HepG2 (cell line): ENCODE results near the gene PTPMT1. TPM values are rescaled to one million over a fixed set of nuclear protein-coding genes. Genes with fewer than 3 reads are reported as not detected.
A peak's percentile ranks its signal among the peaks of the same experiment; 100 is the strongest.

Experiments used
- ARNTL ChIP-seq: sonication (generic); formaldehyde crosslinking; IDR thresholded peaks from 2 replicates; pipeline ENCODE4 v1.4.0; 2020; ENCODE audit warnings: mild to moderate bottlenecking, missing genetic modification reagents
- BCL3 ChIP-seq: sonication (generic); formaldehyde crosslinking; IDR thresholded peaks from 2 replicates; pipeline ENCODE4 v1.5.1; 2020; ENCODE audit warnings: mild to moderate bottlenecking, missing genetic modification reagents, moderate library complexity
- CC2D1A ChIP-seq: sonication (generic); formaldehyde crosslinking; IDR thresholded peaks from 2 replicates; pipeline ENCODE4 v1.8.1; 2023; ENCODE audit warnings: mild to moderate bottlenecking, missing genetic modification reagents
- CENPX ChIP-seq: sonication (generic); formaldehyde crosslinking; IDR thresholded peaks from 2 replicates; pipeline ENCODE4 v1.9.0; 2021; ENCODE audit warnings: mild to moderate bottlenecking, missing genetic modification reagents, moderate library complexity
- DR1 ChIP-seq: sonication (generic); formaldehyde crosslinking; IDR thresholded peaks from 2 replicates; pipeline ENCODE4 v1.8.0; 2021; ENCODE audit warnings: mild to moderate bottlenecking, missing genetic modification reagents, inconsistent platforms
- GMEB1 ChIP-seq: sonication (generic); formaldehyde crosslinking; IDR thresholded peaks from 2 replicates; pipeline ENCODE4 v1.5.1; 2020; ENCODE audit warnings: missing genetic modification reagents, mild to moderate bottlenecking, borderline replicate concordance
- MAF1 ChIP-seq: sonication (generic); formaldehyde crosslinking; IDR thresholded peaks from 2 replicates; pipeline ENCODE4 v1.5.0; 2020; ENCODE audit warnings: missing genetic modification reagents, borderline replicate concordance
- PAX8 ChIP-seq: sonication (generic); formaldehyde crosslinking; IDR thresholded peaks from 2 replicates; pipeline ENCODE4 v1.8.0; 2022; ENCODE audit warnings: mild to moderate bottlenecking, missing genetic modification reagents, borderline replicate concordance
- POLR2AphosphoS2 ChIP-seq: IDR thresholded peaks from 2 replicates; pipeline ENCODE4 v1.6.1; 2011; ENCODE audit warnings: low read depth, low read length, improper control_type of control experiment
- SIN3A ChIP-seq: IDR thresholded peaks from 2 replicates; pipeline ENCODE4 v1.6.1; 2011; ENCODE audit warnings: low read depth, mild to moderate bottlenecking, control low read depth, low read length, borderline replicate concordance
- SRSF9 ChIP-seq: fragments of 200-400 bp; formaldehyde crosslinking; IDR thresholded peaks from 2 replicates; pipeline ENCODE4 v1.6.1; 2018; ENCODE audit warnings: borderline replicate concordance, mild to moderate bottlenecking, low read depth, low read length; ENCODE audit not compliant: insufficient read depth, poor library complexity, severe bottlenecking
- TMF1 ChIP-seq: sonication (generic); formaldehyde crosslinking; IDR thresholded peaks from 2 replicates; pipeline ENCODE4 v1.8.1; 2022; ENCODE audit warnings: low read depth, missing genetic modification reagents
- ZFP36L1 ChIP-seq: sonication (generic); formaldehyde crosslinking; IDR thresholded peaks from 2 replicates; pipeline ENCODE4 v1.8.0; 2022; ENCODE audit warnings: mild to moderate bottlenecking, missing genetic modification reagents, moderate library complexity
- ZNF276 ChIP-seq: sonication (generic); formaldehyde crosslinking; IDR thresholded peaks from 2 replicates; pipeline ENCODE4 v1.4.0; 2020; ENCODE audit warnings: mild to moderate bottlenecking, low read depth, missing genetic modification reagents
- ZNF441 ChIP-seq: sonication (generic); formaldehyde crosslinking; IDR thresholded peaks from 2 replicates; pipeline ENCODE4 v1.7.0; 2021; ENCODE audit warnings: missing genetic modification reagents, borderline replicate concordance
- ZNF639 ChIP-seq: conservative IDR thresholded peaks from 2 replicates; pipeline ENCODE4 v1.6.1; 2018; ENCODE audit warnings: missing genetic modification reagents
- ZNF761 ChIP-seq: sonication (generic); formaldehyde crosslinking; conservative IDR thresholded peaks from 2 replicates; pipeline ENCODE4 v1.4.0; 2020; ENCODE audit warnings: mild to moderate bottlenecking, missing genetic modification reagents
- ZNF782 ChIP-seq: sonication (generic); formaldehyde crosslinking; IDR thresholded peaks from 2 replicates; pipeline ENCODE4 v1.4.0; 2020; ENCODE audit warnings: missing genetic modification reagents, mild to moderate bottlenecking, borderline replicate concordance
- ZNF839 ChIP-seq: sonication (generic); formaldehyde crosslinking; IDR thresholded peaks from 2 replicates; pipeline ENCODE4 v1.4.0; 2020; ENCODE audit warnings: missing genetic modification reagents, mild to moderate bottlenecking, borderline replicate concordance
- ZNF879 ChIP-seq: sonication (generic); formaldehyde crosslinking; IDR thresholded peaks from 2 replicates; pipeline ENCODE4 v1.8.1; 2023; ENCODE audit warnings: missing genetic modification reagents
- polyA plus RNA-seq, 8 experiments: library from polyadenylated mRNA; depleted of rRNA in 3 of 8; stranded (reverse) in 7 of 8; unstranded in 1 of 8; fragments of >200 nt; fragmentation: Illumina TruSeq in 4 of 8; extraction: Trizol in 4 of 8; gene quantifications; 2 replicates each; pipeline versions ENCODE4 v1.2.1 to v1.2.3, GENCODE V29; 2011 to 2016; ENCODE audit warnings: low read depth in 4 of 8, missing spikeins in 1 of 8, mixed read lengths in 1 of 8; ENCODE audit not compliant: insufficient read depth in 1 of 8
- total RNA-seq, 5 experiments: library from RNA; depleted of rRNA; stranded (reverse); fragments of >200 nt; fragmentation: Illumina TruSeq; extraction: Trizol; gene quantifications; 2 replicates each; pipeline ENCODE4 v1.2.3, GENCODE V29; 2016; ENCODE audit warnings: low read depth in 1 of 5
- TF ChIP-seq, protein P1 (sequence below): sonication (generic); formaldehyde crosslinking; IDR thresholded peaks from 2 replicates; pipeline ENCODE4 v1.8.0; 2023; ENCODE audit warnings: mild to moderate bottlenecking, missing genetic modification reagents

Gene PTPMT1
- total and polyA plus RNA-seq, 2 of the 13 experiments (the other 11 are each of a cell fraction or from before 2014, with no cell fraction given) = 55.6 to 129 TPM

- TF ChIP-seq ZNF276 (CRISPR knock-in tag) (0 out of 2 replicates have a peak, but pooled peaks have one; percentile 44), ZNF441 (CRISPR knock-in tag) (no peak), SIN3A (peak; percentile 53; the same call in 1 of the 2 replicates), CENPX (CRISPR knock-in tag) (no peak), ZFP36L1 (CRISPR knock-in tag) (no peak), MAF1 (CRISPR knock-in tag) (peak; percentile 53; the same call in 1 of the 2 replicates), PAX8 (CRISPR knock-in tag) (no peak), ZNF782 (CRISPR knock-in tag) (peak; percentile 82), CC2D1A (CRISPR knock-in tag) (no peak), ARNTL (CRISPR knock-in tag) (peak; percentile 41; the same call in 1 of the 2 replicates), POLR2AphosphoS2 (no peak), ZNF879 (no peak), ZNF761 (CRISPR knock-in tag) (no peak), BCL3 (CRISPR knock-in tag) (0 out of 2 replicates have a peak, but pooled peaks have one; percentile 7), GMEB1 (CRISPR knock-in tag) (peak; percentile 95), ZNF839 (CRISPR knock-in tag) (0 out of 2 replicates have a peak, but pooled peaks have one; percentile 35), DR1 (CRISPR knock-in tag) (peak; percentile 57; the same call in 1 of the 2 replicates), ZNF639 (CRISPR knock-in tag) (peak; percentile 96), TMF1 (CRISPR knock-in tag) (peak; percentile 67; the same call in 1 of the 2 replicates), SRSF9 (no peak)
- TF ChIP-seq, protein P1, sequence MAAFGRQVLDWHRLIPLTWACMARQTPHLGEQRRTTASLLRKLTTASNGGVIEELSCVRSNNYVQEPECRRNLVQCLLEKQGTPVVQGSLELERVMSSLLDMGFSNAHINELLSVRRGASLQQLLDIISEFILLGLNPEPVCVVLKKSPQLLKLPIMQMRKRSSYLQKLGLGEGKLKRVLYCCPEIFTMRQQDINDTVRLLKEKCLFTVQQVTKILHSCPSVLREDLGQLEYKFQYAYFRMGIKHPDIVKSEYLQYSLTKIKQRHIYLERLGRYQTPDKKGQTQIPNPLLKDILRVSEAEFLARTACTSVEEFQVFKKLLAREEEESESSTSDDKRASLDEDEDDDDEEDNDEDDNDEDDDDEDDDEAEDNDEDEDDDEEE = peak; percentile 49; the same call in 1 of the 2 replicates
Observed at GRCh38 chr11:47552566-47553405, 12.6 kb upstream of the PTPMT1 start, which contains the start of gene CELF1 (continued).
